Body of pancreas (tissue), 4 donors: ENCODE data around the gene SOD1.

ENCODE experiments used
- POLR2A ChIP-seq, 3 donors: fragments of 450-650 bp; IDR thresholded peaks; one replicate each; pipeline ENCODE4 v1.6.1; 2016; ENCODE audit warnings: antibody characterized with exemption in 3 of 3, mild to moderate bottlenecking in 2 of 3
- TF ChIP-seq, protein P1 (sequence below), 7 experiments: fragments of 450-650 bp in 4 of 7; fragments of 200-600 bp in 3 of 7; sonication (generic) in 3 of 7; IDR thresholded peaks; one replicate each; pipeline ENCODE4 v1.5.1; 2016 to 2019; ENCODE audit warnings: antibody characterized with exemption in 7 of 7

DNA sequence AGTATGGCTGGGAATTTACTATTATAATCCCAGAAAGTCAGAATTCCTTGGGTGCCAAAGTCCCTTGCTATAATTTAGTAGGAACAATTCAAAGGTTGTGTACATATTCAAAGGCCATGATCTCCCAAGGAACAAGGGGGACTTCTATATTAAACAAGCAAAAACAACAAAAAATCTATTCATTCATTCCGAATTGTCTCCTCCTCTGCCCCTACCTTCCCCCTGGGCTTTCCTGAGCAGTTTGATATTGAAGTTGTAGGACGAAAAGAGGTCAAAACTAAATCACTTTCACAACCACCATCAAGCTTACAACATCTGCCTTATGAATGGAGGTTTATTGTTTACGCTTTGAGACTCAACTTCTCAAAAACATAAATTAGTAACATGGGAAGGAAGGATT, 35.3 kb upstream of the SOD1 start:
- TF ChIP-seq, protein P1, sequence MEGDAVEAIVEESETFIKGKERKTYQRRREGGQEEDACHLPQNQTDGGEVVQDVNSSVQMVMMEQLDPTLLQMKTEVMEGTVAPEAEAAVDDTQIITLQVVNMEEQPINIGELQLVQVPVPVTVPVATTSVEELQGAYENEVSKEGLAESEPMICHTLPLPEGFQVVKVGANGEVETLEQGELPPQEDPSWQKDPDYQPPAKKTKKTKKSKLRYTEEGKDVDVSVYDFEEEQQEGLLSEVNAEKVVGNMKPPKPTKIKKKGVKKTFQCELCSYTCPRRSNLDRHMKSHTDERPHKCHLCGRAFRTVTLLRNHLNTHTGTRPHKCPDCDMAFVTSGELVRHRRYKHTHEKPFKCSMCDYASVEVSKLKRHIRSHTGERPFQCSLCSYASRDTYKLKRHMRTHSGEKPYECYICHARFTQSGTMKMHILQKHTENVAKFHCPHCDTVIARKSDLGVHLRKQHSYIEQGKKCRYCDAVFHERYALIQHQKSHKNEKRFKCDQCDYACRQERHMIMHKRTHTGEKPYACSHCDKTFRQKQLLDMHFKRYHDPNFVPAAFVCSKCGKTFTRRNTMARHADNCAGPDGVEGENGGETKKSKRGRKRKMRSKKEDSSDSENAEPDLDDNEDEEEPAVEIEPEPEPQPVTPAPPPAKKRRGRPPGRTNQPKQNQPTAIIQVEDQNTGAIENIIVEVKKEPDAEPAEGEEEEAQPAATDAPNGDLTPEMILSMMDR (IDR thresholded peaks at IDR 0.05): no peak
- no peak for TF ChIP-seq POLR2A (IDR thresholded peaks at IDR 0.05)
